Measurements from ENCODE around the gene FGF16. TPM values are rescaled to one million over a fixed set of nuclear protein-coding genes. Genes with fewer than 3 reads are reported as not detected.

The FGF16 gene
- total and polyA plus RNA-seq, 10 of the 15 experiments (the other 5 are each of a cell fraction or from before 2014, with no cell fraction given), result not detected

DNA sequence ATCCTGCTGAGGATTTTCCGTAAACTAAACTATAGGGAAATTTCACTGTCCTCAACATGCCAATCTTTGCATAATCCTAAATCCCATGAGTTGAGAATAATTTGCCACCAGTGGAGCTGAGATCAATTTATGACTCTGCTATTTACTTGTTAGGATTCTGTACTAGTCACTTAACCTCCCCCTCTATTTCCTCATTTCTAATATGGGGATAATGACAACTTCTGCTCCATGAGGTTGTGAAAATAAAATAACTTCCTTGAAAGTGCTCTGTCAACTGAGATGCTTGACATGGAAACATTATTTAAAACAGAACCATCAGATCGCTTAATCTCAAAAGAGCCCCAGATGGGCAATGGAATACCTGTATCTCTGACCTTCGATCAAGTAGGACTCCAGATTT is 2.6 kb upstream of the FGF16 start:
- RAD21 ChIA-PET (ENCODE audit: unreplicated experiment), result no interaction called here
- FAIRE-seq (no peak), ATAC-seq (no peak), DNase-seq (ENCODE audit: low read depth, low spot score) (no peak)
- POLR2A ChIA-PET, result no interaction called here
- TF ChIP-seq, protein P1, sequence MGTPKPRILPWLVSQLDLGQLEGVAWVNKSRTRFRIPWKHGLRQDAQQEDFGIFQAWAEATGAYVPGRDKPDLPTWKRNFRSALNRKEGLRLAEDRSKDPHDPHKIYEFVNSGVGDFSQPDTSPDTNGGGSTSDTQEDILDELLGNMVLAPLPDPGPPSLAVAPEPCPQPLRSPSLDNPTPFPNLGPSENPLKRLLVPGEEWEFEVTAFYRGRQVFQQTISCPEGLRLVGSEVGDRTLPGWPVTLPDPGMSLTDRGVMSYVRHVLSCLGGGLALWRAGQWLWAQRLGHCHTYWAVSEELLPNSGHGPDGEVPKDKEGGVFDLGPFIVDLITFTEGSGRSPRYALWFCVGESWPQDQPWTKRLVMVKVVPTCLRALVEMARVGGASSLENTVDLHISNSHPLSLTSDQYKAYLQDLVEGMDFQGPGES (IDR thresholded peaks at IDR 0.05), result no peak
- TF ChIP-seq, protein P2, sequence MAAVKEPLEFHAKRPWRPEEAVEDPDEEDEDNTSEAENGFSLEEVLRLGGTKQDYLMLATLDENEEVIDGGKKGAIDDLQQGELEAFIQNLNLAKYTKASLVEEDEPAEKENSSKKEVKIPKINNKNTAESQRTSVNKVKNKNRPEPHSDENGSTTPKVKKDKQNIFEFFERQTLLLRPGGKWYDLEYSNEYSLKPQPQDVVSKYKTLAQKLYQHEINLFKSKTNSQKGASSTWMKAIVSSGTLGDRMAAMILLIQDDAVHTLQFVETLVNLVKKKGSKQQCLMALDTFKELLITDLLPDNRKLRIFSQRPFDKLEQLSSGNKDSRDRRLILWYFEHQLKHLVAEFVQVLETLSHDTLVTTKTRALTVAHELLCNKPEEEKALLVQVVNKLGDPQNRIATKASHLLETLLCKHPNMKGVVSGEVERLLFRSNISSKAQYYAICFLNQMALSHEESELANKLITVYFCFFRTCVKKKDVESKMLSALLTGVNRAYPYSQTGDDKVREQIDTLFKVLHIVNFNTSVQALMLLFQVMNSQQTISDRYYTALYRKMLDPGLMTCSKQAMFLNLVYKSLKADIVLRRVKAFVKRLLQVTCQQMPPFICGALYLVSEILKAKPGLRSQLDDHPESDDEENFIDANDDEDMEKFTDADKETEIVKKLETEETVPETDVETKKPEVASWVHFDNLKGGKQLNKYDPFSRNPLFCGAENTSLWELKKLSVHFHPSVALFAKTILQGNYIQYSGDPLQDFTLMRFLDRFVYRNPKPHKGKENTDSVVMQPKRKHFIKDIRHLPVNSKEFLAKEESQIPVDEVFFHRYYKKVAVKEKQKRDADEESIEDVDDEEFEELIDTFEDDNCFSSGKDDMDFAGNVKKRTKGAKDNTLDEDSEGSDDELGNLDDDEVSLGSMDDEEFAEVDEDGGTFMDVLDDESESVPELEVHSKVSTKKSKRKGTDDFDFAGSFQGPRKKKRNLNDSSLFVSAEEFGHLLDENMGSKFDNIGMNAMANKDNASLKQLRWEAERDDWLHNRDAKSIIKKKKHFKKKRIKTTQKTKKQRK (IDR thresholded peaks at IDR 0.05; ENCODE audit: low read depth, low read length), result no peak
- no peak for TF ChIP-seq CREB1 (IDR thresholded peaks at IDR 0.05; ENCODE audit: low read depth)
- TF ChIP-seq, protein P3, sequence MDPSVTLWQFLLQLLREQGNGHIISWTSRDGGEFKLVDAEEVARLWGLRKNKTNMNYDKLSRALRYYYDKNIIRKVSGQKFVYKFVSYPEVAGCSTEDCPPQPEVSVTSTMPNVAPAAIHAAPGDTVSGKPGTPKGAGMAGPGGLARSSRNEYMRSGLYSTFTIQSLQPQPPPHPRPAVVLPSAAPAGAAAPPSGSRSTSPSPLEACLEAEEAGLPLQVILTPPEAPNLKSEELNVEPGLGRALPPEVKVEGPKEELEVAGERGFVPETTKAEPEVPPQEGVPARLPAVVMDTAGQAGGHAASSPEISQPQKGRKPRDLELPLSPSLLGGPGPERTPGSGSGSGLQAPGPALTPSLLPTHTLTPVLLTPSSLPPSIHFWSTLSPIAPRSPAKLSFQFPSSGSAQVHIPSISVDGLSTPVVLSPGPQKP (IDR thresholded peaks at IDR 0.05; ENCODE audit: low read depth, low read length), result no peak
- TF ChIP-seq SMAD5 (IDR thresholded peaks at IDR 0.05; ENCODE audit: low read depth), result no peak
- TF ChIP-seq SREBF2 (IDR thresholded peaks at IDR 0.05; ENCODE audit: low read length), result no peak
- TF ChIP-seq ZBED1 (IDR thresholded peaks at IDR 0.05; ENCODE audit: borderline replicate concordance), result no peak
- no peak for TF ChIP-seq MEF2B (IDR thresholded peaks at IDR 0.05; ENCODE audit: partially characterized antibody, poor library complexity, severe bottlenecking)
- Histone ChIP-seq H3K27me3 (replicated peaks in 1 of 2; ENCODE audit: control insufficient read depth in 2 of 2, insufficient read depth in 2 of 2, low read length in 1 of 2) (peaks cover 0 to 5% of the 10 kb centered on the region in 2 experiments; a peak in 3 of 4 replicates), H2AFZ (ENCODE audit: control insufficient read depth, low read depth, low read length) (no peak overlapping the region), H3K27ac (ENCODE audit: control insufficient read depth, insufficient read depth) (no peak overlapping the region), H3K4me3 (no peak overlapping the region), H3K9ac (ENCODE audit: control insufficient read depth, insufficient read depth, low read length) (no peak overlapping the region), H3K9me3 (replicated peaks; ENCODE audit: control insufficient read depth, insufficient read depth, low read length) (no peaks in the 10 kb centered on the region; the same call in 2 of the 3 replicates), H3K4me1 (ENCODE audit: control insufficient read depth, insufficient read depth, low read length) (no peaks in the 10 kb centered on the region), H3K4me2 (ENCODE audit: control insufficient read depth, insufficient read depth) (no peak overlapping the region), H4K20me1 (ENCODE audit: control insufficient read depth, insufficient read depth) (no peaks in the 10 kb centered on the region), H3K79me2 (ENCODE audit: control insufficient read depth, insufficient read depth, low read length) (no peaks in the 10 kb centered on the region), H3K36me3 (ENCODE audit: control insufficient read depth in 2 of 2, insufficient read depth in 2 of 2, low read length in 1 of 2) (no peaks in the 10 kb centered on the region)
- SMC1A ChIA-PET (ENCODE audit: uncharacterized antibody, unreplicated experiment), result no interaction called here
- intact Hi-C loops (cut with micrococcal nuclease; ENCODE audit: unreplicated experiment) (no loop called here), in situ Hi-C loops (cut with MboI) (no loop called here)
- WGBS (ENCODE audit: insufficient coverage, insufficient replicate concordance, low lambda C conversion rate, missing lambda C conversion rate), result 58% methylated on average over 3 of the region's 3 CpGs
- no TSS peak for BruUV-seq (replicated peaks)
- CTCF ChIA-PET, result no interaction called here
